Endothelial cell of umbilical vein (primary cell): ENCODE results near the gene SPINK6.
A peak's percentile ranks its signal among the peaks of the same experiment; 100 is the strongest.

Experiments used
- CTCF ChIP-seq, 2 donors: IDR thresholded peaks; 1 replicate in 1 of 2; 2 replicates in 1 of 2; pipeline ENCODE4 v1.5.1; 2011; ENCODE audit warnings: low read length in 2 of 2, mild to moderate bottlenecking in 2 of 2, moderate library complexity in 2 of 2, control low read depth in 1 of 2, inconsistent platforms in 1 of 2, low read depth in 1 of 2; ENCODE audit not compliant: insufficient read depth in 1 of 2; ENCODE audit errors: extremely low read depth in 1 of 2
- EZH2 ChIP-seq: IDR thresholded peaks from 2 replicates; pipeline ENCODE4 v1.6.1; 2012; ENCODE audit warnings: borderline replicate concordance, low read depth, mild to moderate bottlenecking, moderate library complexity, low read length, inconsistent platforms; ENCODE audit not compliant: severe bottlenecking
- JUN ChIP-seq: IDR thresholded peaks from 2 replicates; pipeline ENCODE4 v1.6.1; 2011; ENCODE audit warnings: borderline replicate concordance, low read depth; ENCODE audit not compliant: insufficient read length, insufficient read depth
- MYC ChIP-seq: IDR thresholded peaks from one replicate; pipeline ENCODE4 v1.6.1; 2011; ENCODE audit warnings: mild to moderate bottlenecking, low read depth, low read length
- POLR2AphosphoS5 ChIP-seq: IDR thresholded peaks from 2 replicates; pipeline ENCODE4 v1.6.1; 2012; ENCODE audit warnings: low read depth, mild to moderate bottlenecking, control low read depth, low read length, moderate library complexity; ENCODE audit not compliant: insufficient read depth

GRCh38 chr5:148179234-148179824 is 23.5 kb upstream of the SPINK6 start:
- TF ChIP-seq CTCF (IDR thresholded peaks at IDR 0.05; ENCODE audit: extremely low read depth in 1 of 2, insufficient read depth in 1 of 2, low read depth in 1 of 2, low read length in 2 of 2) (peak; percentile 53 to 56), JUN (no peak), POLR2AphosphoS5 (no peak), MYC (no peak), EZH2 (no peak)
